Measurements from ENCODE around the gene SLC35F2. TPM values are rescaled to one million over a fixed set of nuclear protein-coding genes. Genes with fewer than 3 reads are reported as not detected.

The SLC35F2 gene
- polyA plus RNA-seq, 1 experiment, result 9.9 TPM

- CTCF ChIA-PET, result interaction anchor here (0.6 kb wide), 1 partner anchor 33 kb away, joined by 4 read pairs; no protein-coding TSS in a partner anchor
- Histone ChIP-seq H3K27me3 (ENCODE audit: control insufficient read depth, insufficient read depth, low read length) (no peaks in the 10 kb centered on the region), H3K27ac (ENCODE audit: low read depth, low read length) (no peak overlapping the region), H3K9me3 (ENCODE audit: control insufficient read depth, insufficient read depth, low read length) (no peaks in the 10 kb centered on the region), H3K4me3 (ENCODE audit: low read depth, low read length) (no peak overlapping the region)
- no peak for TF ChIP-seq CTCF (IDR thresholded peaks at IDR 0.05; ENCODE audit: low read depth, low read length)
- DNase-seq (ENCODE audit: low read depth, low spot score), result no peak
- POLR2A ChIA-PET, result no interaction called here
Measured at GRCh38 chr11:107804971-107805370, 53.6 kb downstream of the SLC35F2 start.

- H3K27me3 ChIP-seq (ENCODE audit: control insufficient read depth, insufficient read depth, low read length), result no peaks in the 10 kb centered on the region
- TF ChIP-seq CTCF (IDR thresholded peaks at IDR 0.05; ENCODE audit: low read depth, low read length), result no peak
- no peak overlapping the region for H3K4me3 ChIP-seq (ENCODE audit: low read depth, low read length)
- H3K27ac ChIP-seq (ENCODE audit: low read depth, low read length), result no peak overlapping the region
- no peaks in the 10 kb centered on the region for H3K9me3 ChIP-seq (ENCODE audit: control insufficient read depth, insufficient read depth, low read length)
- POLR2A ChIA-PET, result no interaction called here
- CTCF ChIA-PET, result no interaction called here
- no peak for DNase-seq (ENCODE audit: low read depth, low spot score)
Measured at GRCh38 chr11:107804211-107804610, 54.4 kb downstream of the SLC35F2 start.

GRCh38 chr11:107801641-107802040 lies 56.9 kb downstream of the SLC35F2 start:
- no peak for DNase-seq (ENCODE audit: low read depth, low spot score)
- CTCF ChIA-PET, result interaction anchor here (0.5 to 1.4 kb wide), 5 partner anchors 9 to 125 kb away, joined by 3 to 9 read pairs (median 3); no protein-coding TSS in a partner anchor
- POLR2A ChIA-PET, result no interaction called here

GRCh38 chr11:107799218-107799859 lies 59.2 kb downstream of the SLC35F2 start:
- Histone ChIP-seq H3K27me3 (ENCODE audit: control insufficient read depth, insufficient read depth, low read length) (no peaks in the 10 kb centered on the region), H3K9me3 (ENCODE audit: control insufficient read depth, insufficient read depth, low read length) (no peaks in the 10 kb centered on the region), H3K4me3 (ENCODE audit: low read depth, low read length) (no peak overlapping the region), H3K27ac (ENCODE audit: low read depth, low read length) (no peak overlapping the region)
- ChIA-PET POLR2A (no interaction called here), CTCF (interaction anchor here (0.6 to 1.5 kb wide), 14 partner anchors 10 to 1180 kb away, joined by 3 to 9 read pairs (median 4); no protein-coding TSS in a partner anchor)
- peak; percentile 39 for DNase-seq (ENCODE audit: low read depth, low spot score)
- TF ChIP-seq CTCF (IDR thresholded peaks at IDR 0.05; ENCODE audit: low read depth, low read length), result peak; percentile 98

More at GRCh38 chr11:107801641-107802040, 56.9 kb downstream of the SLC35F2 start:
- no peaks in the 10 kb centered on the region for H3K9me3 ChIP-seq (ENCODE audit: control insufficient read depth, insufficient read depth, low read length)
- H3K4me3 ChIP-seq (ENCODE audit: low read depth, low read length), result no peak overlapping the region
- H3K27me3 ChIP-seq (ENCODE audit: control insufficient read depth, insufficient read depth, low read length), result no peaks in the 10 kb centered on the region
- no peak overlapping the region for H3K27ac ChIP-seq (ENCODE audit: low read depth, low read length)
- no peak for TF ChIP-seq CTCF (IDR thresholded peaks at IDR 0.05; ENCODE audit: low read depth, low read length)

- ChIA-PET CTCF (interaction anchor here (1.2 to 1.9 kb wide), 3 partner anchors 10 to 229 kb away, joined by 3 to 9 read pairs (median 8); no protein-coding TSS in a partner anchor), POLR2A (no interaction called here)
- no peak for DNase-seq (ENCODE audit: low read depth, low spot score)
Measured at GRCh38 chr11:107792049-107792443, 66.5 kb downstream of the SLC35F2 start.

More at GRCh38 chr11:107792049-107792443, 66.5 kb downstream of the SLC35F2 start:
- Histone ChIP-seq H3K27ac (ENCODE audit: low read depth, low read length) (no peak overlapping the region), H3K4me3 (ENCODE audit: low read depth, low read length) (no peak overlapping the region), H3K27me3 (ENCODE audit: control insufficient read depth, insufficient read depth, low read length) (no peaks in the 10 kb centered on the region), H3K9me3 (ENCODE audit: control insufficient read depth, insufficient read depth, low read length) (no peaks in the 10 kb centered on the region; the same call in 1 of the 2 replicates)
- TF ChIP-seq CTCF (IDR thresholded peaks at IDR 0.05; ENCODE audit: low read depth, low read length), result no peak
